Measurements from ENCODE around the gene MAP1LC3B.
"Not testable (repeated sequence)": the region's sequence is repeated elsewhere in the genome, so short reads cannot be mapped to it uniquely, and the experiment has no call there.

DNA sequence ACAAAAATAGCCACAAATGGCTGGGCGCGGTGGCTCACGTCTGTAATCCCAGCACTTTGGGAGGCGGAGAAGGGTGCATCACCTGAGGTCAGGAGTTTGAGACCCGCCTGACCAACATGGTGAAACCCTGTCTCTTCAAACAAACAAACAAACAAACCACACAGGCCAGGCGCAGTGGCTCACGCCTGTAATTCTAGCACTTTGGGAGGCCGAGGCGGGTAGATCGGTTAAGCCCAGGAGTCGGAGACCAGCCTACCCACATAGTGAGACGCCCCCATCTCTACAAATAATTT is 7.3 kb upstream of the MAP1LC3B start:
- TF ChIP-seq CTCF (conservative IDR thresholded peaks at IDR 0.05; ENCODE audit: low read length); EZH2phosphoT487 (IDR thresholded peaks at IDR 0.05; ENCODE audit: borderline replicate concordance): not testable (repeated sequence)

All from Loucy (cell line).